Peyer's patch (tissue), 4 donors: ENCODE data around the gene RABIF.

Source experiments
- POLR2A ChIP-seq, 2 donors: fragments of 450-650 bp; IDR thresholded peaks; one replicate each; pipeline ENCODE4 v1.5.1; 2017; ENCODE audit warnings: antibody characterized with exemption in 2 of 2, mild to moderate bottlenecking in 2 of 2, moderate library complexity in 2 of 2
- TF ChIP-seq, protein P1 (sequence below), 6 experiments: fragments of 450-650 bp in 4 of 6; fragments of 200-600 bp in 2 of 6; sonication (generic) in 1 of 6; IDR thresholded peaks; one replicate each; pipeline ENCODE4 v1.5.1; 2017 to 2019; ENCODE audit warnings: antibody characterized with exemption in 6 of 6, mild to moderate bottlenecking in 3 of 6, moderate library complexity in 1 of 6

DNA sequence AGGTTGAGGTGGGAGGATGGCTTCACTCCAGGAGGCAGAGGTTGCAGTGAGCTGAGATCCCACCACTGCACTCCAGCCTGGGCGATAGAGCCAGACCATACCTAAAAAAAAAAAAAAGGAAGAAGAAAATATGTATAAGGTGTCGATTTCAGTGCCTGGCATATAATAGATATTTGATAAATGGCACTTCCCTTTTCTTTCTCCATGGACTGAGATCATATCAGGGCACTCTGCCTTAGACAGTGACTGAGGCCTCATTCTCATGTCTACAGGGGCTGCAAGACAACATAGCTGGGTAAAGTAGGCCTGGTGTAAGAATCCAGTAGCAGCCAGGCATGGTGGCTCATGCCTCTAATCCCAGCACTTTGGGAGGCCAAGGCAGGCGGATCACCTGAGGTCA, 57.0 kb downstream of the RABIF start:
- TF ChIP-seq, protein P1, sequence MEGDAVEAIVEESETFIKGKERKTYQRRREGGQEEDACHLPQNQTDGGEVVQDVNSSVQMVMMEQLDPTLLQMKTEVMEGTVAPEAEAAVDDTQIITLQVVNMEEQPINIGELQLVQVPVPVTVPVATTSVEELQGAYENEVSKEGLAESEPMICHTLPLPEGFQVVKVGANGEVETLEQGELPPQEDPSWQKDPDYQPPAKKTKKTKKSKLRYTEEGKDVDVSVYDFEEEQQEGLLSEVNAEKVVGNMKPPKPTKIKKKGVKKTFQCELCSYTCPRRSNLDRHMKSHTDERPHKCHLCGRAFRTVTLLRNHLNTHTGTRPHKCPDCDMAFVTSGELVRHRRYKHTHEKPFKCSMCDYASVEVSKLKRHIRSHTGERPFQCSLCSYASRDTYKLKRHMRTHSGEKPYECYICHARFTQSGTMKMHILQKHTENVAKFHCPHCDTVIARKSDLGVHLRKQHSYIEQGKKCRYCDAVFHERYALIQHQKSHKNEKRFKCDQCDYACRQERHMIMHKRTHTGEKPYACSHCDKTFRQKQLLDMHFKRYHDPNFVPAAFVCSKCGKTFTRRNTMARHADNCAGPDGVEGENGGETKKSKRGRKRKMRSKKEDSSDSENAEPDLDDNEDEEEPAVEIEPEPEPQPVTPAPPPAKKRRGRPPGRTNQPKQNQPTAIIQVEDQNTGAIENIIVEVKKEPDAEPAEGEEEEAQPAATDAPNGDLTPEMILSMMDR (IDR thresholded peaks at IDR 0.05): no peak
- no peak for TF ChIP-seq POLR2A (IDR thresholded peaks at IDR 0.05)
